GM18868 (cell line): ENCODE measurements around the gene RBM42.
"Not testable (repeated sequence)": the region's sequence is repeated elsewhere in the genome, so short reads cannot be mapped to it uniquely, and the experiment has no call there.

Experiments used
- ATAC-seq: cut with Tn5 transposase; IDR thresholded peaks from one replicate; pipeline ENCODE4 v1.9.1; 2021; ENCODE audit warnings: mild to moderate bottlenecking, moderate library complexity; ENCODE audit not compliant: unreplicated experiment

The RBM42 gene

GRCh38 chr19:35648017-35648961 lies 19.5 kb downstream of the RBM42 start, which contains the start of gene COX6B1:
COX6B1 (plus strand) TSS chr19:35648323; CDS start chr19:35651244, 2,921 bp downstream.
- ATAC-seq, result peak; percentile 65

- ATAC-seq, result no peak
These were observed 21.7 kb downstream of the RBM42 start for GRCh38 chr19:35650581-35650980.

GRCh38 chr19:35654828-35655227 lies 26.0 kb downstream of the RBM42 start:
- not testable (repeated sequence) for ATAC-seq

- no peak for ATAC-seq
These were observed 26.8 kb downstream of the RBM42 start for GRCh38 chr19:35655600-35655999.

GRCh38 chr19:35656700-35657099 lies 27.9 kb downstream of the RBM42 start:
- ATAC-seq, result no peak

- ATAC-seq, result no peak
These were observed 29.3 kb downstream of the RBM42 start for GRCh38 chr19:35657904-35658700.

GRCh38 chr19:35661995-35662340 lies 33.1 kb downstream of the RBM42 start:
- ATAC-seq, result no peak

GRCh38 chr19:35663981-35664380 lies 35.1 kb downstream of the RBM42 start:
- ATAC-seq, result no peak

- no peak for ATAC-seq
These were observed 36.3 kb downstream of the RBM42 start for GRCh38 chr19:35665157-35665556.

- no peak for ATAC-seq
These were observed 36.8 kb downstream of the RBM42 start for GRCh38 chr19:35665604-35666003.

GRCh38 chr19:35666251-35666913 lies 37.5 kb downstream of the RBM42 start, which contains the start of gene UPK1A:
UPK1A (plus strand) TSS chr19:35666517; CDS start chr19:35666813, 296 bp downstream.
- no peak for ATAC-seq

- no peak for ATAC-seq
These were observed 40.7 kb downstream of the RBM42 start for GRCh38 chr19:35669566-35669965.

GRCh38 chr19:35669974-35670373 lies 41.1 kb downstream of the RBM42 start:
- ATAC-seq, result no peak

GRCh38 chr19:35670686-35671085 lies 41.9 kb downstream of the RBM42 start:
- no peak for ATAC-seq

GRCh38 chr19:35671818-35672217 lies 43.0 kb downstream of the RBM42 start:
- ATAC-seq, result no peak

GRCh38 chr19:35673121-35673804 lies 44.4 kb downstream of the RBM42 start:
- ATAC-seq, result no peak

GRCh38 chr19:35675589-35676140 lies 46.8 kb downstream of the RBM42 start:
- no peak for ATAC-seq
